ENCODE results near the gene KLKB1. TPM values are rescaled to one million over a fixed set of nuclear protein-coding genes. Genes with fewer than 3 reads are reported as not detected.

Gene KLKB1
- total RNA-seq, 3 donors from 2014 or later: 1.1 to 2.4 (median 1.5) TPM

DNA sequence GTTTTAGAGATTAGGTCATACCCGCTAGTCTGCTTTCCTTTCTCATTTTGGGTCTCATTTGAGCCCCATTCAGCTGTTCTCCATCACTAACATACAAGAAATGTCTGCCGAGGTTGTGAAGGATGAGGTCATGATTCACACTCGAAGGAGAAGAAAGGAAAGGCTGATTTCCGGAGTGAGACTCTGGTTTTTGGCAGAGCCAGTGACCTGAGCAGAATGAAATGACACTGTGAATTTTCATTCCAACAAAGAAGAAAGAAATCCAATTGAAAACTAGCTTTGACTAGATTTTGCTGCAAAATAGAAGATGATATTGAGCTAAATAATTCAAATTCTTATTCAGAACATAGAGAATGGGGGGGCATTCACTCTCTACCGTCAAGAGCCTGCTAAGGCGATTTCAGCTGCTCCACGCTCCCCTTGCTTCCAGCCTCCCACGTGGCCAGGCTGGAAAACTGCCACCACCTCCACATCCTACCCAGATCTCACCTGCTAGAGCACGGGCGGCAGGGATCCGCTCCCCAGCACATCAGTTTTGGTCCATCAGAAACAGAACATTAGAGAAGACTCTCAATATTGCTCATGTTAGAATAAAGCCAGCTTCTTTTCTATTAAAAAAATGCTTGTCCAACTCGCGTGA is 77.7 kb downstream of the KLKB1 start:
- Histone ChIP-seq H3K4me3 (no peak overlapping the region), H3K9me3 (no peaks in the 10 kb centered on the region), H3K36me3 (ENCODE audit: low read depth) (no peaks in the 10 kb centered on the region), H3K4me1 (ENCODE audit: low read depth) (peaks cover 9% of the 10 kb centered on the region)
- no peak for ATAC-seq
- TF ChIP-seq, protein P1, sequence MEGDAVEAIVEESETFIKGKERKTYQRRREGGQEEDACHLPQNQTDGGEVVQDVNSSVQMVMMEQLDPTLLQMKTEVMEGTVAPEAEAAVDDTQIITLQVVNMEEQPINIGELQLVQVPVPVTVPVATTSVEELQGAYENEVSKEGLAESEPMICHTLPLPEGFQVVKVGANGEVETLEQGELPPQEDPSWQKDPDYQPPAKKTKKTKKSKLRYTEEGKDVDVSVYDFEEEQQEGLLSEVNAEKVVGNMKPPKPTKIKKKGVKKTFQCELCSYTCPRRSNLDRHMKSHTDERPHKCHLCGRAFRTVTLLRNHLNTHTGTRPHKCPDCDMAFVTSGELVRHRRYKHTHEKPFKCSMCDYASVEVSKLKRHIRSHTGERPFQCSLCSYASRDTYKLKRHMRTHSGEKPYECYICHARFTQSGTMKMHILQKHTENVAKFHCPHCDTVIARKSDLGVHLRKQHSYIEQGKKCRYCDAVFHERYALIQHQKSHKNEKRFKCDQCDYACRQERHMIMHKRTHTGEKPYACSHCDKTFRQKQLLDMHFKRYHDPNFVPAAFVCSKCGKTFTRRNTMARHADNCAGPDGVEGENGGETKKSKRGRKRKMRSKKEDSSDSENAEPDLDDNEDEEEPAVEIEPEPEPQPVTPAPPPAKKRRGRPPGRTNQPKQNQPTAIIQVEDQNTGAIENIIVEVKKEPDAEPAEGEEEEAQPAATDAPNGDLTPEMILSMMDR (IDR thresholded peaks at IDR 0.05): no peak
- DNase-seq: no peak
- intact Hi-C loops (cut with DNase I, micrococcal nuclease): no loop called here

DNA sequence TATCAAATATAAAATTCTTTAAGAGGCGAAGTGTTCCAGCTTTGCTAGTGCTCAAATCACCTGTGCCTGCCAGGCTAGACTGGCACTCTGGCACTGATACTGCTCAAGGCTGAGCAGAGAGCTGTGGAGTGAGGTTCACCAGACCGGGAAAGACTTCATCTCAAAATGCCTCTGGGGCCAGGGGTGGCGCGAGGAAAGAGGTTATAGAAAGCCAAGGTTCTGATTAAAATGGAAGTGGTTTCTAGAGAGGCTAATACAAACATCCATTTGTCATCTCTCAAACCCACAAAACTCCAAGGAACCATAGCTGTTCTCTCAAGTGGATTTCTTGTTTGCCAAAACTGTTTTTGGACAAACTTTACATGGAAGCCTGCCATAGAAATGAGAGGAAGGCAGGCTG is 80.2 kb downstream of the KLKB1 start:
- no peaks in the 10 kb centered on the region for H3K9me3 ChIP-seq
- intact Hi-C loops (cut with DNase I, micrococcal nuclease): no loop called here
- no peak overlapping the region for H3K4me3 ChIP-seq
- TF ChIP-seq, protein P1 (IDR thresholded peaks at IDR 0.05): no peak
- H3K4me1 ChIP-seq (ENCODE audit: low read depth): no peaks in the 10 kb centered on the region
- ATAC-seq: no peak
- DNase-seq: no peak
- no peaks in the 10 kb centered on the region for H3K36me3 ChIP-seq (ENCODE audit: low read depth)

DNA sequence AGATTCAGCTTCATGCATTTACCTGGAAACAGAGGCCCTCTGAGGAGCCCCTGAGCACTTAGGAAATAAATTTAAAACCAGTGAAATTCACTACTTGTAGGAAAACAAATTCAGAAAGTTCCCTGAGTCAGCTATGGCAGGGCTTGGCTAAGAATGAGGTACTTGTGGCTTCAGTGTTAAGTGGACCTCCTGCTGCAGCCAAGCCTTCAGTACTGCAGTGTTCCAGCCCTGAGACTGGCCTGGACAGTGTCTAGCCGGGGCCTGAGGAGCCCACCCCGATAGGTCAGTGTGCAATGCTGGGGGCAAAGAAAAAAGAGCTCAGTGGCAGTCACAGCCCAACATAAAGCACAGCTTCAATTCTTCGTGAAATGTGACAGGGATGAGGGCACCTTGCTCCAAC is 80.6 kb downstream of the KLKB1 start:
- Histone ChIP-seq H3K36me3 (ENCODE audit: low read depth) (no peaks in the 10 kb centered on the region), H3K4me3 (no peak overlapping the region), H3K9me3 (no peaks in the 10 kb centered on the region), H3K4me1 (ENCODE audit: low read depth) (no peaks in the 10 kb centered on the region)
- DNase-seq (no peak), ATAC-seq (no peak)
- intact Hi-C loops (cut with DNase I, micrococcal nuclease): no loop called here
- TF ChIP-seq, protein P1 (IDR thresholded peaks at IDR 0.05): no peak

Other genes starting within 250 kb of the KLKB1 start
- 10 to 100 TPM; 23.6 to 55.0 (median 51.3) TPM for gene TLR3, start 158.4 kb upstream of the KLKB1 start, total RNA-seq
- gene FAM149A, start 122.8 kb upstream of the KLKB1 start, total RNA-seq: 10 to 100 TPM; 13.6 to 18.4 (median 16.3) TPM
- gene CYP4V2, start 35.9 kb upstream of the KLKB1 start, total RNA-seq: 10 to 100 TPM; 38.4 to 50.8 (median 49.2) TPM
- gene F11, start 38.7 kb downstream of the KLKB1 start, total RNA-seq: under 1 TPM in 1 of 3 donors, not detected in 2; 0.65 TPM